Stimulated activated CD8-positive, alpha-beta memory T cell treated with anti-CD3 and anti-CD28 coated beads, Interleukin-12 subunit alpha, Interleukin-12 subunit beta, amount 100 ng/mL, for 1 hour (primary cell): ENCODE data around the gene ANK3.

Source experiments
- DNase-seq: peaks from one replicate; pipeline ENCODE4 v3.0.0-alpha.2; 2020; ENCODE audit warnings: low read depth

Gene ANK3

GRCh38 chr10:60280475-60280874 is 109.2 kb downstream of the ANK3 start:
- DNase-seq: no peak

GRCh38 chr10:60277656-60278055 is 112.0 kb downstream of the ANK3 start:
- no peak for DNase-seq

GRCh38 chr10:60276232-60276631 is 113.4 kb downstream of the ANK3 start:
- no peak for DNase-seq

- DNase-seq: no peak
Measured at GRCh38 chr10:60271319-60272040, 118.2 kb downstream of the ANK3 start.

- no peak for DNase-seq
Measured at GRCh38 chr10:60270426-60270825, 119.2 kb downstream of the ANK3 start.

GRCh38 chr10:60267802-60268201 is 121.9 kb downstream of the ANK3 start:
- DNase-seq: no peak

- DNase-seq: no peak
Measured at GRCh38 chr10:60266513-60266912, 123.2 kb downstream of the ANK3 start.

GRCh38 chr10:60262647-60263126 is 127.0 kb downstream of the ANK3 start:
- no peak for DNase-seq

GRCh38 chr10:60260321-60260720 is 129.4 kb downstream of the ANK3 start:
- DNase-seq: no peak

GRCh38 chr10:60258429-60258797 is 131.3 kb downstream of the ANK3 start:
- no peak for DNase-seq

- no peak for DNase-seq
Measured at GRCh38 chr10:60257767-60258428, 131.8 kb downstream of the ANK3 start.

GRCh38 chr10:60254776-60255175 is 134.9 kb downstream of the ANK3 start:
- DNase-seq: no peak

GRCh38 chr10:60253484-60253883 is 136.2 kb downstream of the ANK3 start:
- no peak for DNase-seq

- DNase-seq: no peak
Measured at GRCh38 chr10:60252688-60253087, 137.0 kb downstream of the ANK3 start.

GRCh38 chr10:60246382-60246781 is 143.3 kb downstream of the ANK3 start:
- no peak for DNase-seq

- no peak for DNase-seq
Measured at GRCh38 chr10:60239228-60239627, 150.4 kb downstream of the ANK3 start.

- DNase-seq: no peak
Measured at GRCh38 chr10:60238759-60239100, 150.9 kb downstream of the ANK3 start.

GRCh38 chr10:60237977-60238758 is 151.5 kb downstream of the ANK3 start:
- DNase-seq: no peak

GRCh38 chr10:60236869-60237524 is 152.7 kb downstream of the ANK3 start:
- no peak for DNase-seq

- DNase-seq: no peak
Measured at GRCh38 chr10:60235001-60235400, 154.7 kb downstream of the ANK3 start.

- DNase-seq: no peak
Measured at GRCh38 chr10:60234551-60234950, 155.1 kb downstream of the ANK3 start.

- no peak for DNase-seq
Measured at GRCh38 chr10:60230892-60231291, 158.8 kb downstream of the ANK3 start.
